AG09309 (cell line): ENCODE data around the gene ADAMTS10.

Experiments
- DNase-seq: peaks from one replicate; pipeline ENCODE4 v3.0.0-alpha.2; 2010; ENCODE audit warnings: low read depth
- H3K4me3 ChIP-seq: 2 replicates; pipeline ENCODE4 v1.5.1; 2011; ENCODE audit warnings: mild to moderate bottlenecking, low read depth, low read length, moderate library complexity; ENCODE audit not compliant: control insufficient read depth
- TF ChIP-seq, protein P1 (sequence below): IDR thresholded peaks from 2 replicates; pipeline ENCODE4 v1.5.1; 2011; ENCODE audit warnings: mild to moderate bottlenecking, low read depth, low read length, inconsistent platforms; ENCODE audit not compliant: insufficient read depth, control insufficient read depth; ENCODE audit errors: missing control alignments

Gene ADAMTS10

DNA sequence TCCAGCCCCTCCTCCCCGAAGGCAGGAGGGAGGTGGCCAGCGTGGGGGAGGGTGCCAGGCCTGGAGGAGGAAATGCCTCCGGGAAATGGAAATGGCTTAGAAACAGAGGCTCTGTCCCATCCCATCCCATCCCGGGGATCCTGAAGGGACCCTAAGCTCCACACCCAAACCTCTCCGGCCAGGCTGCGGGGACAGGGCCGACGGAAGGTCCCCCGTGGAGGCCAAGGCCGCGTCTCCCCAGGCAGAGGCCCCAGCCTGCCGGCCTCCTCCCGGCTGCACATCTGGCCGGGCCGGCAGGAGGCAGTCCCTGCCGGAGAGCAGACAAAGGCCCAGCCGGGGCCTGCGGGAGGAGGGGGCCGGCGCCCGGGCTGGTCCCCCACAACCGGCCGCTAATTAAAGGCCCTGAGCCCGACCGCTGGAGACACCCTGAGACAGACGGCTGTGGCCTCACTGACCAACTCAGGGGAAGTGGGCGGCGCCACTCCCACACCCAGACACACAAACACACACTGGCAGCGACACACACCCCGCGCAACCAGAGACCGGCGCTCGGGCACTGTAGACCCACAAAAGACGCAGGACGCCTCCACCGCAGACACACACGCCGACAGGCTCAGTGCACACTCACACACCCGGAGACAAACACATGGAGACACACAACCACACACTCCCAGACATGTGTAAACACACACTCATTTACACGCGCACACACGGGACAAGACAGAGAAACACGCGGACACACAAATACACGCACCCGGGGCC is 1.1 kb downstream of the ADAMTS10 start:
- no peak for DNase-seq
- peak overlapping the region; percentile 48 for H3K4me3 ChIP-seq
- TF ChIP-seq, protein P1, sequence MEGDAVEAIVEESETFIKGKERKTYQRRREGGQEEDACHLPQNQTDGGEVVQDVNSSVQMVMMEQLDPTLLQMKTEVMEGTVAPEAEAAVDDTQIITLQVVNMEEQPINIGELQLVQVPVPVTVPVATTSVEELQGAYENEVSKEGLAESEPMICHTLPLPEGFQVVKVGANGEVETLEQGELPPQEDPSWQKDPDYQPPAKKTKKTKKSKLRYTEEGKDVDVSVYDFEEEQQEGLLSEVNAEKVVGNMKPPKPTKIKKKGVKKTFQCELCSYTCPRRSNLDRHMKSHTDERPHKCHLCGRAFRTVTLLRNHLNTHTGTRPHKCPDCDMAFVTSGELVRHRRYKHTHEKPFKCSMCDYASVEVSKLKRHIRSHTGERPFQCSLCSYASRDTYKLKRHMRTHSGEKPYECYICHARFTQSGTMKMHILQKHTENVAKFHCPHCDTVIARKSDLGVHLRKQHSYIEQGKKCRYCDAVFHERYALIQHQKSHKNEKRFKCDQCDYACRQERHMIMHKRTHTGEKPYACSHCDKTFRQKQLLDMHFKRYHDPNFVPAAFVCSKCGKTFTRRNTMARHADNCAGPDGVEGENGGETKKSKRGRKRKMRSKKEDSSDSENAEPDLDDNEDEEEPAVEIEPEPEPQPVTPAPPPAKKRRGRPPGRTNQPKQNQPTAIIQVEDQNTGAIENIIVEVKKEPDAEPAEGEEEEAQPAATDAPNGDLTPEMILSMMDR, result no peak

DNA sequence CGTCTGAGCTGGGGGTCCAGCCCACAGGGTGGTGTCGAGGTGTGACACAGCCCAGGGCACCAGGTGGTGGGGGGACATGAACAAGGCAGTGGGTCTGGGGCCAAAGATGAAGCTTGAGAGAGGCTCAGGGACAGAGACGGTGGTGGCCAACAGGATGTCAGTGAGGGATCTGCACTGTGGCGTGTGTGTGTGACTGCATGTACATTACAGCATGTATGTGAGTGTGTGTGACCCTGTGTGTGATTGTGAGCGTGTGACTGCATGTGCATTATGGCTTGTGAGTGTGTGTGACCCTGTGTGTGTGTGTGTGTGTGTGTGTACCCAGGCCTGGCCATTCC is 1.6 kb downstream of the ADAMTS10 start:
- DNase-seq, result no peak
- peak overlapping the region; percentile 48 for H3K4me3 ChIP-seq
- TF ChIP-seq, protein P1, result no peak

DNA sequence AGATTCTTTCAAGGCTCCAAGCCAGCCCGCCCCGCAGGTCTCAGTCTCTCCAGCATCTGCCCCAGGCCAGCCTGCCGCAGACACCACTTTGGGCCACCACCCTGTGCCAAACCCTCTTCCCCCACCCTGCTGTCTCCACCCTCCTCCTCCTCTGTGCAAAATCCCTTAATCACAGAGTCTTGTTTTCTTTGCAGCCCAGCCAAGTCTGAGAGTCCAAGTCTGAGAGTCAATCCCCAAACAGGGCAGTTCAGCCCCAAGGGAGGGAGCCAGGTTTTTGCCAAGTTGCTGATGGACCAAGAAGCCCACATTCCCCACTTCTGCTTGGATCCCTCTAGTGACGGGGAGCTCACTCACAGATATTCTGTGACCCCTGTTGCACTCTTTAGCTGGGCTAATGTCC is 3.1 kb downstream of the ADAMTS10 start:
- no peak for DNase-seq
- H3K4me3 ChIP-seq, result no peak overlapping the region
- TF ChIP-seq, protein P1, result no peak

DNA sequence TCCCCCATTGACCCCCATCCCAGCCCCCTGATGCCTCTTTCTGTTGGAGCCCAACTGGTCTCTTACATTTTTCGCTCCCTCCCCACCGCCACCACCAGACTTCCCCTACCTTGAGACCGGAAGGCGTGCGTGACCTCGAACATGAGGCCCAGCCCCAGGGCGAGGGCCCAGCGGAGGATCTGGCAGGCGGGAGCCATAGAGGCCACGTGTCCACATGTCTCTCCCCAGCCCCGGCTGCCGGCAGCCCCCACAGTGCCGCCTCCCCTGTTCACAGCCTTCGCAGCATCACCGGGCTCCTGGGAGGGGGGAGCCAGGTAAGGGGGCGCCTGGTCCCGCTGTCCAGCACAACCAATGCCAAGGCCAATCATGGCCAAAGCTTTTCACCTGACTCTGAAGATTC is 5.0 kb downstream of the ADAMTS10 start:
- DNase-seq, result no peak
- TF ChIP-seq, protein P1, result no peak
- no peak overlapping the region for H3K4me3 ChIP-seq

DNA sequence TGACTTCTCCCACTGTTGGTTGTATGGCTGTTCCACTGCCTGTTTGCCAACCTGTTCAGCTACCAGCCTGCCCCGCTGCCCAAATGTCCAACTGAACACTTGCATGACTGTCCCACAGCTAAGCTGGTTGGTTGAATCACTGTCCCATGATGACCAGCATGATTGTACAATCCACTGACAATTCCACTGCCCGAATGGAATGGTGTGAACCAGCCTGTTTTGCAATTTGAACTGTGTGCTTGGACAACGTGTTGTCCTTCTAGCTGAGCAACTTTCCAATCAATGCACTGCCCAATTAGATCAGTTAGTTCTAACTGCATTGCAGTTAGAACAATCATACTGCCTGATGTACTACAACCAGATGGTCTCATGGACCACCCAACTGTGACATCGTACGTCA is 8.7 kb downstream of the ADAMTS10 start:
- H3K4me3 ChIP-seq, result no peak overlapping the region
- TF ChIP-seq, protein P1, result no peak
- no peak for DNase-seq

DNA sequence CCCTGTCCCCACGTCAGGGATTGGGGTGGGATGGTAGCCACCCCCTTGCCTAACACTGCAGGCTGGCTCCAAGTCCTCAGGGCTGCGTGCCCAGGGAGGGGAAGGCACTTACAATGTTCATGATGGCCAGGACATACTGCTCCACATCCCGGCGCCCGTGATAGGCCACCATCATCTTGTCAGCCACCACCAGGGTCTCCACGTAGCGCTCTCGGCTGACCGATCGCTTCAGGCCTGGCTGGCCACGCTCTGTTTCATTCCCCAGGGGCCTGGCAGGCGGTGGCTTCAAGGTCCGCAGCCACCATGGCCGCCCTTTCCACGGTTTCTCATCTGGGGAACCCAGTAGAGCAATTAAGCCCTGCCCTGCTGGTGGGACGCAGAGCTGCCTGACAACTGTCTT is 9.7 kb downstream of the ADAMTS10 start:
- no peak overlapping the region for H3K4me3 ChIP-seq
- TF ChIP-seq, protein P1, result no peak
- DNase-seq, result no peak

DNA sequence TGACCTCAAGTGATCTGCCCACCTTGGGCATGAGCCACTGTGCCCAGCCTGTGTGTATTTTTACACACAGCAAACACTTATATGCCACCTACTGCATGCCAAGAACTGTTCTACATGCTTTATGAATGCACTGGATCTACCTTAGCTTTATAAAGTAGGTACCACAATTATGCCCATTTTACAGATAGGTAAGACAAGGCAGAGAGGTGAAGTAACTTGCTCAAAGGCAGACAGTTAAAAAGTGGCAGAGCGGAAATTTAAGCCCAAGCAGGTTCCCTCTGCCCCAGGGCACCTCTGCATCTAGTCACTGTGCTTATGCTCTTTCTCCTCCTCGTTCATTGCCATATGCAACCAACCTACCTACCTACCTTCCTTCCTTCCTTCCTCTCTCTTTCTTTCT is 10.5 kb downstream of the ADAMTS10 start:
- TF ChIP-seq, protein P1, result no peak
- no peak for DNase-seq
- no peak overlapping the region for H3K4me3 ChIP-seq
